Aorta (tissue), 5 donors: Measurements from ENCODE around the gene SECISBP2. TPM values are rescaled to one million over a fixed set of nuclear protein-coding genes. Genes with fewer than 3 reads are reported as not detected.
A peak's percentile ranks its signal among the peaks of the same experiment; 100 is the strongest.

Experiments
- ATAC-seq: fragments of 200-7000 bp; cut with Tn5 transposase; one replicate; pipeline ENCODE4 v1.9.1; 2022; ENCODE audit warnings: moderate library complexity; ENCODE audit not compliant: low FRiP score
- DNase-seq, 2 donors: peaks; one replicate each; pipeline ENCODE4 v3.0.0-alpha.2; 2020
- H3K27ac ChIP-seq, 2 donors: one replicate each; pipeline ENCODE4 v1.5.1; 2013; ENCODE audit warnings: low read length in 2 of 2, mild to moderate bottlenecking in 2 of 2, moderate library complexity in 2 of 2, control low read depth in 1 of 2, inconsistent platforms in 1 of 2, low read depth in 1 of 2
- H3K27me3 ChIP-seq, 2 donors: one replicate each; pipeline ENCODE4 v1.6.1; 2013; ENCODE audit warnings: control low read depth in 1 of 2, low read length in 1 of 2, mild to moderate bottlenecking in 1 of 2, moderate library complexity in 1 of 2; ENCODE audit not compliant: insufficient read depth in 2 of 2, control insufficient read depth in 1 of 2
- H3K36me3 ChIP-seq, 2 donors: one replicate each; pipeline ENCODE4 v1.6.1; 2013; ENCODE audit warnings: control low read depth in 1 of 2, low read length in 1 of 2, mild to moderate bottlenecking in 1 of 2; ENCODE audit not compliant: insufficient read depth in 2 of 2, control insufficient read depth in 1 of 2
- H3K4me1 ChIP-seq, 2 donors: one replicate each; pipeline ENCODE4 v1.6.1; 2013; ENCODE audit warnings: low read length in 2 of 2, control low read depth in 1 of 2, mild to moderate bottlenecking in 1 of 2, moderate library complexity in 1 of 2; ENCODE audit not compliant: insufficient read depth in 2 of 2, control insufficient read depth in 1 of 2
- H3K4me3 ChIP-seq, 2 donors: one replicate each; pipeline ENCODE4 v1.5.1; 2013; ENCODE audit warnings: low read length in 2 of 2, control low read depth in 1 of 2, mild to moderate bottlenecking in 1 of 2
- H3K9me3 ChIP-seq: one replicate; pipeline ENCODE4 v1.6.1; 2013; ENCODE audit warnings: mild to moderate bottlenecking, low read length; ENCODE audit not compliant: control insufficient read depth
- WGBS, 2 donors: extraction: QIAGEN DNeasy Blood & Tissue Kit; methylation state at CpG; one replicate each; pipeline ENCODE4 v1.1.7; 2013; 5-methylcytosine and 5-hydroxymethylcytosine counted together
- intact Hi-C, 2 donors: fragments of 100-400 bp; cut with DNase I; formaldehyde crosslinking; loops; one replicate each; pipeline versions ENCODE4 v1.14.2 to v1.15.0; 2022
- polyA plus RNA-seq, 2 donors: library from polyadenylated mRNA; stranded (reverse); fragments of 200-250 nt; gene quantifications; one replicate each; pipeline ENCODE4 v1.2.3, GENCODE V29; 2013
- total RNA-seq, 2 donors: library from RNA; stranded (reverse); fragmentation: NEBNext Ultra II Directional; extraction: Animal tissue kit (Norgen Biotek cat#: 25700); gene quantifications; one replicate each; pipeline ENCODE4 v1.2.1, GENCODE V29; 2021
- donor health status: healthy with polysubstance abuse.
- donor health status: Bipolar disorder and iron deficiency.
- donor health status: DM: no; HTN: no; CAD: no.
- donor health status: DM: no; HTN: no; CAD: no.
- donor health status: DM: yes; HTN: yes; CAD: no.

The SECISBP2 gene
- total and polyA plus RNA-seq, 4 donors: 7.0 to 49.0 (median 38.6) TPM

- intact Hi-C loops: no loop called here
- DNase-seq (peak; percentile 20 to 36), ATAC-seq (no peak)
- no peak overlapping the region for H3K27ac ChIP-seq
- H3K4me1 ChIP-seq: no peaks in the 10 kb centered on the region
- no peaks in the 10 kb centered on the region for H3K9me3 ChIP-seq
- H3K4me3 ChIP-seq: no peak overlapping the region
- H3K36me3 ChIP-seq: peaks cover 0 to 12% of the 10 kb centered on the region in 2 donors
- WGBS, 2 donors: 87 to 88% methylated on average over 6 of the region's 6 CpGs
- H3K27me3 ChIP-seq: no peaks in the 10 kb centered on the region
Observed at GRCh38 chr9:89363311-89363670, 45.0 kb downstream of the SECISBP2 start.

GRCh38 chr9:89363921-89364665, 45.8 kb downstream of the SECISBP2 start:
- Histone ChIP-seq H3K36me3 (peaks cover 0 to 7% of the 10 kb centered on the region in 2 donors), H3K4me3 (no peak overlapping the region), H3K4me1 (no peaks in the 10 kb centered on the region), H3K9me3 (no peaks in the 10 kb centered on the region), H3K27ac (no peak overlapping the region), H3K27me3 (no peaks in the 10 kb centered on the region)
- DNase-seq: peak; percentile 22 to 70
- 90% methylated on average over 9 of the region's 9 CpGs for WGBS, 2 donors
- no peak for ATAC-seq
- intact Hi-C loops: no loop called here

- H3K4me1 ChIP-seq: no peaks in the 10 kb centered on the region
- H3K36me3 ChIP-seq: peaks cover 0 to 7% of the 10 kb centered on the region in 2 donors
- intact Hi-C loops: no loop called here
- no peak overlapping the region for H3K27ac ChIP-seq
- no peaks in the 10 kb centered on the region for H3K9me3 ChIP-seq
- no peak overlapping the region for H3K4me3 ChIP-seq
- no peaks in the 10 kb centered on the region for H3K27me3 ChIP-seq
- 91 to 93% methylated on average over 17 of the region's 17 CpGs for WGBS, 2 donors
- ATAC-seq (no peak), DNase-seq (peak; percentile 38 to 69)
Observed at GRCh38 chr9:89364666-89365531, 46.6 kb downstream of the SECISBP2 start.

- H3K4me1 ChIP-seq: no peaks in the 10 kb centered on the region
- H3K4me3 ChIP-seq: no peak overlapping the region
- intact Hi-C loops: no loop called here
- H3K27me3 ChIP-seq: no peaks in the 10 kb centered on the region
- peak in 1 of 2 donors; percentile 7 for DNase-seq
- no peaks in the 10 kb centered on the region for H3K9me3 ChIP-seq
- H3K36me3 ChIP-seq: peaks cover 0 to 5% of the 10 kb centered on the region in 2 donors
- WGBS, 2 donors: 92 to 93% methylated on average over 2 of the region's 2 CpGs
- no peak overlapping the region for H3K27ac ChIP-seq
- no peak for ATAC-seq
Observed at GRCh38 chr9:89365532-89365912, 47.2 kb downstream of the SECISBP2 start.

- Histone ChIP-seq H3K4me1 (no peaks in the 10 kb centered on the region), H3K36me3 (peaks cover 0 to under 1% of the 10 kb centered on the region in 2 donors), H3K9me3 (no peaks in the 10 kb centered on the region), H3K27ac (no peak overlapping the region), H3K4me3 (no peak overlapping the region), H3K27me3 (no peaks in the 10 kb centered on the region)
- ATAC-seq (no peak), DNase-seq (peak in 1 of 2 donors; percentile 6)
- 90% methylated on average over 3 of the region's 3 CpGs for WGBS, 2 donors
- intact Hi-C loops: no loop called here
Observed at GRCh38 chr9:89366711-89367110, 48.4 kb downstream of the SECISBP2 start.

GRCh38 chr9:89367281-89367680, 49.0 kb downstream of the SECISBP2 start:
- intact Hi-C loops: no loop called here
- H3K36me3 ChIP-seq: no peaks in the 10 kb centered on the region
- H3K4me3 ChIP-seq: no peak overlapping the region
- H3K9me3 ChIP-seq: no peaks in the 10 kb centered on the region
- H3K27ac ChIP-seq: no peak overlapping the region
- ATAC-seq (no peak), DNase-seq (peak; percentile 38 to 64)
- H3K27me3 ChIP-seq: no peaks in the 10 kb centered on the region
- H3K4me1 ChIP-seq: no peaks in the 10 kb centered on the region
- WGBS, 2 donors: 95 to 96% methylated on average over 4 of the region's 4 CpGs

GRCh38 chr9:89367726-89368437, 49.6 kb downstream of the SECISBP2 start:
- H3K4me3 ChIP-seq: no peak overlapping the region
- DNase-seq (peak; percentile 46 to 66), ATAC-seq (no peak)
- H3K27ac ChIP-seq: no peak overlapping the region
- H3K36me3 ChIP-seq: no peaks in the 10 kb centered on the region
- no peaks in the 10 kb centered on the region for H3K4me1 ChIP-seq
- WGBS, 2 donors: 88 to 90% methylated on average over 14 of the region's 14 CpGs
- H3K27me3 ChIP-seq: no peaks in the 10 kb centered on the region
- intact Hi-C loops: no loop called here
- H3K9me3 ChIP-seq: no peaks in the 10 kb centered on the region

GRCh38 chr9:89368550-89368949, 50.2 kb downstream of the SECISBP2 start:
- no peak for ATAC-seq
- Histone ChIP-seq H3K4me1 (no peaks in the 10 kb centered on the region), H3K36me3 (no peaks in the 10 kb centered on the region), H3K9me3 (no peaks in the 10 kb centered on the region), H3K4me3 (no peak overlapping the region), H3K27ac (no peak overlapping the region), H3K27me3 (no peaks in the 10 kb centered on the region)
- 78 to 86% methylated on average over 7 of the region's 7 CpGs for WGBS, 2 donors
- DNase-seq: peak in 1 of 2 donors; percentile 51
- intact Hi-C loops: no loop called here
